ENCODE measurements around the gene BAD.

GRCh38 chr11:64227405-64227956 lies 57.0 kb downstream of the BAD start:
- TF ChIP-seq SIN3A (IDR thresholded peaks at IDR 0.05; ENCODE audit: borderline replicate concordance, insufficient read depth, low read length) (no peak), POLR2AphosphoS5 (IDR thresholded peaks at IDR 0.05; ENCODE audit: low read depth, low read length) (no peak), FOXP2 (optimal IDR thresholded peaks at IDR 0.05; ENCODE audit: borderline replicate concordance, extremely low read depth, extremely low read length, insufficient read depth) (no peak), TAF1 (IDR thresholded peaks at IDR 0.05; ENCODE audit: borderline replicate concordance, insufficient read depth, low read length) (no peak)
- TF ChIP-seq, protein P1, sequence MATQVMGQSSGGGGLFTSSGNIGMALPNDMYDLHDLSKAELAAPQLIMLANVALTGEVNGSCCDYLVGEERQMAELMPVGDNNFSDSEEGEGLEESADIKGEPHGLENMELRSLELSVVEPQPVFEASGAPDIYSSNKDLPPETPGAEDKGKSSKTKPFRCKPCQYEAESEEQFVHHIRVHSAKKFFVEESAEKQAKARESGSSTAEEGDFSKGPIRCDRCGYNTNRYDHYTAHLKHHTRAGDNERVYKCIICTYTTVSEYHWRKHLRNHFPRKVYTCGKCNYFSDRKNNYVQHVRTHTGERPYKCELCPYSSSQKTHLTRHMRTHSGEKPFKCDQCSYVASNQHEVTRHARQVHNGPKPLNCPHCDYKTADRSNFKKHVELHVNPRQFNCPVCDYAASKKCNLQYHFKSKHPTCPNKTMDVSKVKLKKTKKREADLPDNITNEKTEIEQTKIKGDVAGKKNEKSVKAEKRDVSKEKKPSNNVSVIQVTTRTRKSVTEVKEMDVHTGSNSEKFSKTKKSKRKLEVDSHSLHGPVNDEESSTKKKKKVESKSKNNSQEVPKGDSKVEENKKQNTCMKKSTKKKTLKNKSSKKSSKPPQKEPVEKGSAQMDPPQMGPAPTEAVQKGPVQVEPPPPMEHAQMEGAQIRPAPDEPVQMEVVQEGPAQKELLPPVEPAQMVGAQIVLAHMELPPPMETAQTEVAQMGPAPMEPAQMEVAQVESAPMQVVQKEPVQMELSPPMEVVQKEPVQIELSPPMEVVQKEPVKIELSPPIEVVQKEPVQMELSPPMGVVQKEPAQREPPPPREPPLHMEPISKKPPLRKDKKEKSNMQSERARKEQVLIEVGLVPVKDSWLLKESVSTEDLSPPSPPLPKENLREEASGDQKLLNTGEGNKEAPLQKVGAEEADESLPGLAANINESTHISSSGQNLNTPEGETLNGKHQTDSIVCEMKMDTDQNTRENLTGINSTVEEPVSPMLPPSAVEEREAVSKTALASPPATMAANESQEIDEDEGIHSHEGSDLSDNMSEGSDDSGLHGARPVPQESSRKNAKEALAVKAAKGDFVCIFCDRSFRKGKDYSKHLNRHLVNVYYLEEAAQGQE (IDR thresholded peaks at IDR 0.05; ENCODE audit: insufficient read depth in 1 of 2, low read depth in 2 of 2, low read length in 2 of 2): no peak

Data from PFSK-1 (cell line).